AG10803 (cell line): ENCODE results near the gene RTN4RL1.

Source experiments
- DNase-seq: peaks from one replicate; pipeline ENCODE4 v3.0.0; 2010; ENCODE audit warnings: low read depth
- H3K4me3 ChIP-seq: 2 replicates; pipeline ENCODE4 v1.5.1; 2011; ENCODE audit warnings: mild to moderate bottlenecking, low read length, control low read depth
- TF ChIP-seq, protein P1 (sequence below): conservative IDR thresholded peaks from 2 replicates; pipeline ENCODE4 v1.5.1; 2011; ENCODE audit warnings: mild to moderate bottlenecking, low read length, control low read depth, inconsistent platforms

The RTN4RL1 gene

DNA sequence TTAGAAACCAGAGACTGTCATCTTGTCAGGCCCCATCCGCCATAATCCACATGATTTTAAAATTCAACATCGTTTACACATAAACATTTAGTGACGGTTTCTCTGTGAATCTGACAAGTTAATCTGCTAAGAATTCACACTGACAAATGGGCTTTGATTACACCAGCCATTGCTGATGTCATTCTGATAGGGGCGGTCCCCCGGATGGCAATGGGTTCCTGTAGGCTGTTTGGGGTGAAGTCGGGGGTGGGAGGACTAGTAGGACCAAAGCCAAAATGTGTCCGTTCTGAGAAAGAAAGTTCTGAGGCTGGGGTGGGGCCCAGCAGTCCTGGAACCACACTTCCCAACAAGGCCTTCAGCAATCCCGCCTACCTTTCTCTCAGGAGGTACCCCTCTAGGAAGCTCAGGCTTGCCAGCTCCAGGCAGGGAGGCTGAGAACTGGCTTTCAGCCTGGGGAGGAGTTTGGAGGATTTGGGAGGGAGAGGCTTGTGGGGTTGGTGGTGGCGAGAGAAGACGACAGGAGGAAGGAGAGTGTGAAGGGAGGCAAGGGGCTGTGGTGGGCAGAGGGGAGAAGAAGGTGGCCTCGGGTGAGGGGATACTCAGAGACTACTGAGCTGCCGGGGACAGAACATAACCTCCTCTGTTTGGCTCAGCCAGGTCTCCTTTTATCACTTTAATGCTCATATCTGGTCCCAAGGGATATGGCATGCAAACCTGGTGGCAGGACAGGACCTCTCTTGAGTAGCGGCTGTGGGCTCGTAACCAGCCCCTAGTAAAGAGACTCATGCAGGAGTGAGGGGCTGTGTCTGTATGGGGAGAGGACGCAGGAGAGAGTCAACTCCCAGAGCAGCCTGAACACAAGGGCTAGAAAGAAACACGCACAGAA is 38.4 kb upstream of the RTN4RL1 start:
- TF ChIP-seq, protein P1, sequence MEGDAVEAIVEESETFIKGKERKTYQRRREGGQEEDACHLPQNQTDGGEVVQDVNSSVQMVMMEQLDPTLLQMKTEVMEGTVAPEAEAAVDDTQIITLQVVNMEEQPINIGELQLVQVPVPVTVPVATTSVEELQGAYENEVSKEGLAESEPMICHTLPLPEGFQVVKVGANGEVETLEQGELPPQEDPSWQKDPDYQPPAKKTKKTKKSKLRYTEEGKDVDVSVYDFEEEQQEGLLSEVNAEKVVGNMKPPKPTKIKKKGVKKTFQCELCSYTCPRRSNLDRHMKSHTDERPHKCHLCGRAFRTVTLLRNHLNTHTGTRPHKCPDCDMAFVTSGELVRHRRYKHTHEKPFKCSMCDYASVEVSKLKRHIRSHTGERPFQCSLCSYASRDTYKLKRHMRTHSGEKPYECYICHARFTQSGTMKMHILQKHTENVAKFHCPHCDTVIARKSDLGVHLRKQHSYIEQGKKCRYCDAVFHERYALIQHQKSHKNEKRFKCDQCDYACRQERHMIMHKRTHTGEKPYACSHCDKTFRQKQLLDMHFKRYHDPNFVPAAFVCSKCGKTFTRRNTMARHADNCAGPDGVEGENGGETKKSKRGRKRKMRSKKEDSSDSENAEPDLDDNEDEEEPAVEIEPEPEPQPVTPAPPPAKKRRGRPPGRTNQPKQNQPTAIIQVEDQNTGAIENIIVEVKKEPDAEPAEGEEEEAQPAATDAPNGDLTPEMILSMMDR = no peak
- no peak overlapping the region for H3K4me3 ChIP-seq
- DNase-seq = peak; percentile 48

DNA sequence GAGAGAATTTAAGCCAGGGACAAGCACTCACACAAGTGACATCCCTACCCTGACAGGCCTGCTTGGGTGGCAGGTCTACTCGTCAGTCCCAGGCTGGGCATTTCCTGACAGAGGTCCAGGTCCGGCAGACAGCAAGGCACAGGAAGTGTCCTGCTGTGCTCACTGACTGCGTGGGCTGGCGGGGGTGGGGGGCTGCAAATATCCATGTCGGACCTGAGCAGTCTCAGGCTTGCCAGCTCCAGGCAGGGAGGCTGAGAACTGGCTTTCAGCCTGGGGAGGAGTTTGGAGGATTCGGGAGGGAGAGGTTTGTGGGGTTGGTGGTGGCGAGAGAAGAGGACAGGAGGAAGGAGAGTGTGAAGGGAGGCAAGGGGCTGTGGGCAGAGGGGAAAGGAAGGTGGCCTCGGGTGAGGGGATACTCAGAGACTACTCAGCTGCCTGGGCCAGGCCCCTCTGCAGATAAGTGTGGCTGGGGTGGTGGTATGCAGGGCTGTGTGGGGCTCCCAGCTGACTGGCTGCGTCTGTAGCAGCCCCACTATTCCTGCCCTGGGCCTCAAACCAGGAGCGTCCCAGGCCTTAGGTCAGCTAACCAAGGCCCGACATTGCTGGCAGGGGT is 37.5 kb upstream of the RTN4RL1 start:
- TF ChIP-seq, protein P1 = no peak
- H3K4me3 ChIP-seq = no peak overlapping the region
- peak; percentile 57 for DNase-seq

DNA sequence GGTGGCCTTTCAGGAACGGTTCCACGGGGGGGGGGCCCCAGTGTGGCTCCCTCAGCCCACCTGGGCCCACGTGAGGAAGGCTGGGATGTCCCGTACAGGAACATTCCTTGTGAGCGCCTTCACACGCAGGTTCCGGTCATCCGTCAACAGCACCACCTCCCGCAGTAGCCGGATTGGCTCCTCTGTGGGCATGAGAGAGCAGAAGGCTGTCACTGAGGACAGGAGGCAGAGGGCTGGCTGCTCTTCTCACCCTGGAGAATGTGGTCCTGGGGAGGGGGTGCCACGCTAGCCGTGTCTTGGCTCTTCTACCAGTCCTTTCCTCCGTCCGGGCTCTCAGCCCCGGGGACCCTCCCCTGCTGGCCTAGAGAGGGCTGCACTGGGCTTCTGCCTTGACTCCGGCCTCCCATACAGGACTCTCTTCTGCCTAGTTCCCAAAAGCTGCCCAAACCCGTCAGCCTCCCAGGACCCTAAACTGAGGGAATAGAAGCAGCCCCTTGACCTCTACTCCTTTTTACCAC is 36.4 kb upstream of the RTN4RL1 start:
- H3K4me3 ChIP-seq = no peak overlapping the region
- TF ChIP-seq, protein P1 = no peak
- no peak for DNase-seq

DNA sequence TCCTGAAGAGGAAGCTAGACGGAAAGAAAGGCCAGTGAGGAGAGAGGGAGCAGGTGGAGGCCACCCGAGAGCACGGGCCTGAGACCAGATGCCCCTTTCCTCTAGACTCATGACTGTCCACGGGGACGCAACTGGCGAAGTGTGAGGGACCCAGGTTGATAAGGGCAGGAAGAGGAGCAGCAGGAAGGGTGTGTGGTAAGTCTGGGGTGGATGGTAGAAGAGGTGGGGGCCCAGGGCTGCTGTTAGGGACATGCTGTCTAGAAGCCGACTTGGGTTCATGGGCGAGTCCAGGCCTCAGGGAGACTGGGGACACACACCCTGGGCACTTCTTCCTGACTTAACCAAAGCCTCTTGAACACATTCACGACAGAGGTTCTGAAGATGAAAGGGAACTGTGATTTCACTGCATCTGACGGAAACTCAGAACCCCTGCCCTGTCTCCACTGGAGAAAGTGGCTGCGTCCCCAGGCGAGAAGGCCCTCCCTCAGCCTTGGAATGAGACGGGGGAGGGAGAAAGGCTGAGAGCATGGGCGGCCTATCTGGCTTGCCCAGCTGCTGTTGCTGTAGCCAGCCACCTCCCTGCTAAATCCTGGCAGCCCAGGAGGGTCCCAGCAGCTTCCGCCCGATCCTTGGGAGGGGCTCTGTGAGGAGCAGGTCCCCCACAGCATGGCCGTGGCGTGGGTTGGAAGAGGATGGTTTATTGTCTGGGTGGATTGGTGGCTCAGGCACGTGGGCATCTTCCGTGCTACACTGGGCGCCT is 35.7 kb upstream of the RTN4RL1 start:
- no peak for DNase-seq
- TF ChIP-seq, protein P1 = no peak

DNA sequence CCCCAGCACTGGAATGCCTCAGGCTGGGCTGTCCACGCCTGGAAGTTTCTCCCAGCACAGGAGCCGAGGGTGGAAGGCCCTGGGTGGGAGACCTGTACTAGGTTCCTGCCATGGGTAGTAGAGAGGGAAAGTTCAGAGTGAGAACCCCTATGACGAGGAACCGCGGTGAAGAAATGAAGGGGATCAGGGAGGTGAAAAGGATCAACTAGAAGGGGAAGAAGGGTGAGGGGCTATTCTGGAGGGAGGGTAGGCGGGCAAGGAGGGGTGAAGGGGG is 35.2 kb upstream of the RTN4RL1 start:
- no peak for DNase-seq
- TF ChIP-seq, protein P1 = no peak
- no peak overlapping the region for H3K4me3 ChIP-seq

More for the DNA sequence above, 35.7 kb upstream of the RTN4RL1 start:
- H3K4me3 ChIP-seq = no peak overlapping the region

DNA sequence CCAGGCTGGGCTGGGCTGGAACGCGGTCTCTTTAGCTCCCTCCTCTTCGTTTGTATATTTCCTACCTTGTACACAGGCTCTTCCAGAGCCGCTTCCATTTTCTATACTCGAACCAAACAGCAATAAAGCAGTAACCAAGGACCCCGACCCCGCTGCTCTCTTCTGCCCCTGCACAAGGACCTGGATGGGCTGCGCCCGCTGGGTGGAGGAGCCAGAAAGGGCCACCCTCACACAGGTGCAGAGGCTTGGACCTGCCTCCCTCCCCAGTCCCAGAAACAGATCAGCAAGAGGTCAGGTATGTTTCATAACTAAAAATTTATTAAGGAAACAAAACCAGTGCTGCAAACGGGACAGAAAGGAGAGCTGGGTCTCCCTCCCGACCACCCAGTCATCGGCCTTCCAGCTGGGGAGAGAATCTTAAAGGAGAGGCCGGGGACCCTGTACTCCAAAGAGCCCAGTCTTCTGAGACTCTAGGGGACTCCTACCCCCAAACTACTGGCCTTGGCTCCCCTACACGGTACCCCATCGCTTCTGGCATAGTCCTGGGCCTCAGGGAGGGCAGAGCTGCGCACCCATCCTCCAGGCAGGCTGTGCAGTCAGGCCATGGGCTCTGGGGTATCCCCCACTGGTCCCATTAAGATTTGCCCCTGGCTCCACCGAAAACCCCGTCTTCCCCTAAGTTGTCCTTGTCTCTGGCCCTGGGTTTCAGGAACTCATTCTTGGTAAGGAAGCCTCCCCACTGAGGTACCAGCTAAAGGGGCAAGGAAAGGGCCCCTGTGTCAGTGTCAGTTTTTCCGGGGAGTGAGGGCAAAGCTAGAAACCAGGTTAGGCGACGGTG is 34.6 kb upstream of the RTN4RL1 start:
- TF ChIP-seq, protein P1 = no peak
- no peak overlapping the region for H3K4me3 ChIP-seq

More for the DNA sequence above, 34.6 kb upstream of the RTN4RL1 start:
- no peak for DNase-seq
